HepG2 (cell line): ENCODE measurements around the gene TOP3B. TPM values are rescaled to one million over a fixed set of nuclear protein-coding genes. Genes with fewer than 3 reads are reported as not detected.
A peak's percentile ranks its signal among the peaks of the same experiment; 100 is the strongest.

Source experiments
- GABPA ChIP-seq, 2 experiments: IDR thresholded peaks; 2 replicates each; pipeline ENCODE4 v1.6.1; 2011 to 2016; ENCODE audit warnings: low read depth in 2 of 2, low read length in 1 of 2, missing biosample characterization in 1 of 2, missing genetic modification characterization in 1 of 2
- HOXD1 ChIP-seq: sonication (generic); formaldehyde crosslinking; IDR thresholded peaks from 2 replicates; pipeline ENCODE4 v1.5.0; 2020; ENCODE audit warnings: missing genetic modification reagents
- KLF15 ChIP-seq: sonication (generic); formaldehyde crosslinking; IDR thresholded peaks from 2 replicates; pipeline ENCODE4 v1.8.1; 2023; ENCODE audit warnings: borderline replicate concordance, mild to moderate bottlenecking, inconsistent platforms, missing genetic modification reagents, mixed read lengths
- LBX2 ChIP-seq: sonication (generic); formaldehyde crosslinking; IDR thresholded peaks from 2 replicates; pipeline ENCODE4 v1.5.0; 2020; ENCODE audit warnings: missing genetic modification reagents, mild to moderate bottlenecking, borderline replicate concordance
- MZF1 ChIP-seq: sonication (generic); formaldehyde crosslinking; IDR thresholded peaks from 2 replicates; pipeline ENCODE4 v1.8.1; 2023; ENCODE audit warnings: mild to moderate bottlenecking, missing genetic modification reagents, borderline replicate concordance
- NR3C1 ChIP-seq: sonication (generic); formaldehyde crosslinking; IDR thresholded peaks from 2 replicates; pipeline ENCODE4 v1.4.0; 2020; ENCODE audit warnings: missing genetic modification reagents
- ONECUT2 ChIP-seq: sonication (generic); formaldehyde crosslinking; IDR thresholded peaks from 2 replicates; pipeline ENCODE4 v1.4.0; 2020; ENCODE audit warnings: missing genetic modification reagents
- PCBP1 ChIP-seq: fragments of 200-400 bp; formaldehyde crosslinking; IDR thresholded peaks from 2 replicates; pipeline ENCODE4 v1.6.1; 2017; ENCODE audit warnings: mild to moderate bottlenecking, low read depth, low read length, borderline replicate concordance
- POLR2AphosphoS2 ChIP-seq: IDR thresholded peaks from 2 replicates; pipeline ENCODE4 v1.6.1; 2011; ENCODE audit warnings: low read depth, low read length, improper control_type of control experiment
- SSRP1 ChIP-seq: IDR thresholded peaks from 2 replicates; pipeline ENCODE4 v1.6.1; 2016; ENCODE audit warnings: control low read depth
- STAG1 ChIP-seq: sonication (generic); formaldehyde crosslinking; IDR thresholded peaks from 2 replicates; pipeline ENCODE4 v1.4.0; 2020; ENCODE audit warnings: missing genetic modification reagents
- SUZ12 ChIP-seq: fragments of 150-350 bp; IDR thresholded peaks from 2 replicates; pipeline ENCODE4 v1.6.1; 2014; ENCODE audit warnings: low read depth, low read length
- U2AF1 ChIP-seq: fragments of 200-400 bp; formaldehyde crosslinking; optimal IDR thresholded peaks from 2 replicates; pipeline ENCODE3; 2017; ENCODE audit warnings: mild to moderate bottlenecking, low read depth, low read length
- XRCC5 ChIP-seq: fragments of 200-400 bp; formaldehyde crosslinking; optimal IDR thresholded peaks from 2 replicates; pipeline ENCODE3; 2017; ENCODE audit warnings: mild to moderate bottlenecking, low read length
- YEATS4 ChIP-seq: sonication (generic); formaldehyde crosslinking; IDR thresholded peaks from 2 replicates; pipeline ENCODE4 v1.4.0; 2020; ENCODE audit warnings: missing genetic modification reagents, borderline replicate concordance
- ZNF180 ChIP-seq: sonication (generic); formaldehyde crosslinking; IDR thresholded peaks from 2 replicates; pipeline ENCODE4 v1.4.0; 2020; ENCODE audit warnings: low read depth, missing genetic modification reagents, borderline replicate concordance
- ZNF24 ChIP-seq: fragments of 450-650 bp; IDR thresholded peaks from 2 replicates; pipeline ENCODE4 v1.6.1; 2017; ENCODE audit warnings: antibody characterized with exemption, mild to moderate bottlenecking
- ZNF275 ChIP-seq: sonication (generic); formaldehyde crosslinking; IDR thresholded peaks from 2 replicates; pipeline ENCODE4 v1.8.0; 2022; ENCODE audit warnings: missing genetic modification reagents, mild to moderate bottlenecking, inconsistent platforms, borderline replicate concordance
- ZNF343 ChIP-seq: sonication (generic); formaldehyde crosslinking; IDR thresholded peaks from 2 replicates; pipeline ENCODE4 v1.4.0; 2020; ENCODE audit warnings: mild to moderate bottlenecking, missing genetic modification reagents
- ZNF589 ChIP-seq: sonication (generic); formaldehyde crosslinking; conservative IDR thresholded peaks from 2 replicates; pipeline ENCODE4 v1.8.0; 2022; ENCODE audit warnings: mild to moderate bottlenecking, moderate library complexity, missing genetic modification reagents
- ZNF598 ChIP-seq: sonication (generic); formaldehyde crosslinking; IDR thresholded peaks from 2 replicates; pipeline ENCODE4 v1.5.1; 2020; ENCODE audit warnings: mild to moderate bottlenecking, missing genetic modification reagents, borderline replicate concordance
- ZNF770 ChIP-seq: sonication (generic); formaldehyde crosslinking; IDR thresholded peaks from 2 replicates; pipeline ENCODE4 v1.5.0; 2020; ENCODE audit warnings: mild to moderate bottlenecking, missing genetic modification reagents
- ZXDC ChIP-seq: sonication (generic); formaldehyde crosslinking; IDR thresholded peaks from 2 replicates; pipeline ENCODE4 v1.5.0; 2020; ENCODE audit warnings: mild to moderate bottlenecking, missing genetic modification reagents
- polyA plus RNA-seq, 8 experiments: library from polyadenylated mRNA; depleted of rRNA in 3 of 8; stranded (reverse) in 7 of 8; unstranded in 1 of 8; fragments of >200 nt; fragmentation: Illumina TruSeq in 4 of 8; extraction: Trizol in 4 of 8; gene quantifications; 2 replicates each; pipeline versions ENCODE4 v1.2.1 to v1.2.3, GENCODE V29; 2011 to 2016; ENCODE audit warnings: low read depth in 4 of 8, missing spikeins in 1 of 8, mixed read lengths in 1 of 8; ENCODE audit not compliant: insufficient read depth in 1 of 8
- total RNA-seq, 5 experiments: library from RNA; depleted of rRNA; stranded (reverse); fragments of >200 nt; fragmentation: Illumina TruSeq; extraction: Trizol; gene quantifications; 2 replicates each; pipeline ENCODE4 v1.2.3, GENCODE V29; 2016; ENCODE audit warnings: low read depth in 1 of 5

Gene TOP3B
- total and polyA plus RNA-seq, 2 of the 13 experiments (the other 11 are each of a cell fraction or from before 2014, with no cell fraction given): 28.5 to 29.7 TPM

- TF ChIP-seq U2AF1: no peak
- TF ChIP-seq SUZ12: no peak
- TF ChIP-seq LBX2: no peak
- TF ChIP-seq ZNF598 (CRISPR knock-in tag): no peak
- no peak for TF ChIP-seq SSRP1 (CRISPR knock-in tag)
- peak; percentile 94 for TF ChIP-seq ZNF770 (CRISPR knock-in tag)
- no peak for TF ChIP-seq GABPA (IDR thresholded peaks at IDR 0.05; ENCODE audit: low read depth, low read length)
- no peak for TF ChIP-seq GABPA (CRISPR knock-in tag; IDR thresholded peaks at IDR 0.05; ENCODE audit: low read depth)
- peak; percentile 86 for TF ChIP-seq XRCC5
- 0 out of 2 replicates have a peak, but pooled peaks have one; percentile 17 for TF ChIP-seq ZNF343 (CRISPR knock-in tag)
- no peak for TF ChIP-seq POLR2AphosphoS2
- TF ChIP-seq MZF1: no peak
- no peak for TF ChIP-seq ZNF589
- no peak for TF ChIP-seq ZNF275
- TF ChIP-seq HOXD1 (CRISPR knock-in tag): no peak
- no peak for TF ChIP-seq NR3C1
- TF ChIP-seq STAG1 (CRISPR knock-in tag): peak; percentile 56
- TF ChIP-seq ZNF24: no peak
- no peak for TF ChIP-seq ZXDC (CRISPR knock-in tag)
- no peak for TF ChIP-seq KLF15 (CRISPR knock-in tag)
- no peak for TF ChIP-seq ONECUT2 (CRISPR knock-in tag)
- TF ChIP-seq YEATS4 (CRISPR knock-in tag): peak; percentile 43; the same call in 1 of the 2 replicates
- TF ChIP-seq ZNF180: no peak
- TF ChIP-seq PCBP1: no peak
These were observed 29.7 kb downstream of the TOP3B start, which contains the start of gene PPM1F (continued) for GRCh38 chr22:21952586-21953571.
